ENCODE results near the gene INPP5B.
A peak's percentile ranks its signal among the peaks of the same experiment; 100 is the strongest.
"Not testable (repeated sequence)": the region's sequence is repeated elsewhere in the genome, so short reads cannot be mapped to it uniquely, and the experiment has no call there.

INPP5B gene

GRCh38 chr1:37947364-37947763 lies 511 bp upstream of the INPP5B start:
- DNase-seq: no peak

- DNase-seq: peak; percentile 60
Observed at GRCh38 chr1:37945743-37946702, 830 bp downstream of the INPP5B start.

GRCh38 chr1:37945251-37945650 lies 1.6 kb downstream of the INPP5B start:
- DNase-seq: no peak

GRCh38 chr1:37944816-37945215 lies 2.0 kb downstream of the INPP5B start:
- DNase-seq: no peak

GRCh38 chr1:37944086-37944763 lies 2.6 kb downstream of the INPP5B start:
- DNase-seq: no peak

GRCh38 chr1:37940299-37940947 lies 6.4 kb downstream of the INPP5B start:
- no peak for DNase-seq

- DNase-seq: not testable (repeated sequence)
Observed at GRCh38 chr1:37936760-37937159, 10.1 kb downstream of the INPP5B start.

- DNase-seq: no peak
Observed at GRCh38 chr1:37932759-37933158, 14.1 kb downstream of the INPP5B start.

GRCh38 chr1:37931361-37932158 lies 15.3 kb downstream of the INPP5B start:
- peak; percentile 87 for DNase-seq

GRCh38 chr1:37931102-37931360 lies 15.8 kb downstream of the INPP5B start:
- no peak for DNase-seq

GRCh38 chr1:37930246-37931101 lies 16.4 kb downstream of the INPP5B start:
- DNase-seq: peak; percentile 17

GRCh38 chr1:37926038-37926924 lies 20.6 kb downstream of the INPP5B start:
- no peak for DNase-seq

GRCh38 chr1:37925316-37925715 lies 21.5 kb downstream of the INPP5B start:
- no peak for DNase-seq

GRCh38 chr1:37923551-37923889 lies 23.3 kb downstream of the INPP5B start:
- no peak for DNase-seq

GRCh38 chr1:37922767-37923550 lies 23.9 kb downstream of the INPP5B start:
- peak; percentile 98 for DNase-seq

GRCh38 chr1:37919277-37919676 lies 27.6 kb downstream of the INPP5B start:
- DNase-seq: no peak

GRCh38 chr1:37915476-37916093 lies 31.3 kb downstream of the INPP5B start:
- DNase-seq: no peak

GRCh38 chr1:37914719-37915475 lies 32.0 kb downstream of the INPP5B start:
- no peak for DNase-seq

GRCh38 chr1:37911478-37911877 lies 35.4 kb downstream of the INPP5B start:
- not testable (repeated sequence) for DNase-seq
